Spleen (tissue), 11 donors: Measurements from ENCODE around the gene GABRB1. TPM values are rescaled to one million over a fixed set of nuclear protein-coding genes. Genes with fewer than 3 reads are reported as not detected.

Experiments used
- DNase-seq: peaks from one replicate; pipeline ENCODE4 v3.0.0-alpha.2; 2020
- H3K27ac ChIP-seq, 8 donors: fragments of 200-600 bp; sonication (generic) in 7 of 8; 1 replicate in 4 of 8; 2 replicates in 4 of 8; pipeline versions ENCODE4 v1.5.0 to v1.8.0; 2016 to 2021; ENCODE audit warnings: inconsistent platforms in 4 of 8, mild to moderate bottlenecking in 4 of 8, moderate library complexity in 1 of 8
- H3K27me3 ChIP-seq, 7 donors: fragments of 200-600 bp; sonication (generic) in 6 of 7; replicated peaks in 1 of 7; 1 replicate in 4 of 7; 2 replicates in 3 of 7; pipeline versions ENCODE4 v1.5.0 to v1.8.0; 2016 to 2021; ENCODE audit warnings: inconsistent platforms in 3 of 7, mild to moderate bottlenecking in 1 of 7
- H3K36me3 ChIP-seq, 6 donors: fragments of 200-600 bp; sonication (generic) in 5 of 6; 1 replicate in 4 of 6; 2 replicates in 2 of 6; pipeline versions ENCODE4 v1.5.0 to v1.8.0; 2016 to 2021; ENCODE audit warnings: inconsistent platforms in 2 of 6
- H3K4me1 ChIP-seq, 6 donors: fragments of 200-600 bp; sonication (generic) in 5 of 6; 1 replicate in 3 of 6; 2 replicates in 3 of 6; pipeline versions ENCODE4 v1.5.0 to v1.8.0; 2016 to 2021; ENCODE audit warnings: inconsistent platforms in 3 of 6
- H3K4me3 ChIP-seq, 8 donors: fragments of 200-600 bp; sonication (generic) in 7 of 8; 1 replicate in 4 of 8; 2 replicates in 4 of 8; pipeline versions ENCODE4 v1.5.0 to v1.8.0; 2016 to 2021; ENCODE audit warnings: inconsistent platforms in 4 of 8, mild to moderate bottlenecking in 4 of 8, moderate library complexity in 2 of 8
- H3K9me3 ChIP-seq, 8 donors: fragments of 200-600 bp; sonication (generic) in 7 of 8; 1 replicate in 4 of 8; 2 replicates in 4 of 8; pipeline versions ENCODE4 v1.5.0 to v1.8.0; 2016 to 2021; ENCODE audit warnings: inconsistent platforms in 4 of 8
- CTCF ChIP-seq, 11 experiments: fragments of 200-600 bp in 7 of 11; fragments of 450-650 bp in 4 of 11; sonication (generic) in 4 of 11; IDR thresholded peaks in 8 of 11; conservative IDR thresholded peaks in 3 of 11; 1 replicate in 7 of 11; 2 replicates in 4 of 11; pipeline versions ENCODE4 v1.4.0 to v1.8.0; 2016 to 2021; ENCODE audit warnings: antibody characterized with exemption in 11 of 11, inconsistent platforms in 4 of 11, mild to moderate bottlenecking in 1 of 11
- POLR2A ChIP-seq, 3 donors: fragments of 450-650 bp; IDR thresholded peaks; one replicate each; pipeline ENCODE4 v1.5.1; 2017; ENCODE audit warnings: antibody characterized with exemption in 3 of 3, mild to moderate bottlenecking in 1 of 3
- POLR2AphosphoS5 ChIP-seq, 3 donors: sonication (generic); formaldehyde crosslinking; IDR thresholded peaks; one replicate each; pipeline ENCODE4 v1.5.1; 2017; ENCODE audit warnings: antibody characterized with exemption in 3 of 3
- WGBS, 5 donors: extraction: QIAGEN DNeasy Blood & Tissue Kit in 3 of 5; methylation state at CpG; one replicate each; pipeline versions ENCODE4 v1.1.5 to v1.1.7; 2013 to 2018; 5-methylcytosine and 5-hydroxymethylcytosine counted together
- intact Hi-C: fragments of 100-400 bp; cut with DNase I; formaldehyde crosslinking; loops from one replicate; pipeline ENCODE4 v1.15.0; 2023; ENCODE audit warnings: low total_unique reads
- polyA plus RNA-seq, 3 donors: library from polyadenylated mRNA; stranded (reverse); fragments of 200-250 nt; gene quantifications; one replicate each; pipeline ENCODE4 v1.2.1, GENCODE V29; 2013
- total RNA-seq, 7 donors: library from RNA; depleted of rRNA in 3 of 7; stranded (reverse); fragments of >200 nt in 3 of 7; fragmentation: NEBNext Ultra II Directional in 4 of 7; extraction: Animal tissue kit (Norgen Biotek cat#: 25700) in 4 of 7; gene quantifications; one replicate each; pipeline versions ENCODE4 v1.1.0 to v1.2.1, GENCODE V29; 2016 to 2021
- donor health status: healthy with polysubstance abuse.
- donor health status: DM: no; HTN: no; CAD: no; lungs with moderate emphysema.
- donor health status: DM: no; HTN: no; CAD: no.
- donor health status: Bipolar disorder and iron deficiency.
- donor health status: healthy.
- donor health status: DM: no; HTN: no; CAD: no.
- donor health status: DM: yes; HTN: yes; CAD: no.

The GABRB1 gene
- total and polyA plus RNA-seq, 10 donors = not detected

GRCh38 chr4:47210828-47211227 is 179.5 kb downstream of the GABRB1 start:
- Histone ChIP-seq H3K36me3 (no peaks in the 10 kb centered on the region), H3K9me3 (no peaks in the 10 kb centered on the region), H3K27ac (no peak overlapping the region), H3K4me3 (no peak overlapping the region), H3K4me1 (no peaks in the 10 kb centered on the region), H3K27me3 (no peaks in the 10 kb centered on the region)
- TF ChIP-seq POLR2AphosphoS5 (IDR thresholded peaks at IDR 0.05) (no peak), CTCF (IDR thresholded peaks at IDR 0.05 in 8 of 11, conservative IDR thresholded peaks at IDR 0.05 in 3 of 11) (no peak), POLR2A (IDR thresholded peaks at IDR 0.05) (no peak)
- no peak for DNase-seq
- intact Hi-C loops = no loop called here
- WGBS, 5 donors = 40 to 63% (median 61%) methylated on average over 3 of the region's 3 CpGs

GRCh38 chr4:47213106-47213505 is 181.7 kb downstream of the GABRB1 start:
- Histone ChIP-seq H3K36me3 (no peaks in the 10 kb centered on the region), H3K4me3 (no peak overlapping the region), H3K27ac (no peak overlapping the region), H3K4me1 (no peaks in the 10 kb centered on the region), H3K27me3 (no peaks in the 10 kb centered on the region), H3K9me3 (no peaks in the 10 kb centered on the region)
- no peak for DNase-seq
- no peak for TF ChIP-seq POLR2AphosphoS5 (IDR thresholded peaks at IDR 0.05)
- intact Hi-C loops = no loop called here
- WGBS, 5 donors = 72 to 88% (median 82%) methylated on average over 2 of the region's 2 CpGs

GRCh38 chr4:47213539-47213938 is 182.2 kb downstream of the GABRB1 start:
- no peak overlapping the region for H3K27ac ChIP-seq
- H3K36me3 ChIP-seq = no peaks in the 10 kb centered on the region
- WGBS, 5 donors = 94 to 100% (median 97%) methylated on average over 1 of the region's 1 CpG
- TF ChIP-seq CTCF (IDR thresholded peaks at IDR 0.05 in 8 of 11, conservative IDR thresholded peaks at IDR 0.05 in 3 of 11) (no peak), POLR2A (IDR thresholded peaks at IDR 0.05) (no peak), POLR2AphosphoS5 (IDR thresholded peaks at IDR 0.05) (no peak)
- no peak overlapping the region for H3K4me3 ChIP-seq
- intact Hi-C loops = no loop called here
- DNase-seq = no peak
- H3K27me3 ChIP-seq = no peaks in the 10 kb centered on the region
- H3K9me3 ChIP-seq = no peaks in the 10 kb centered on the region
- H3K4me1 ChIP-seq = no peaks in the 10 kb centered on the region

GRCh38 chr4:47213971-47214370 is 182.6 kb downstream of the GABRB1 start:
- no peaks in the 10 kb centered on the region for H3K36me3 ChIP-seq
- no peaks in the 10 kb centered on the region for H3K27me3 ChIP-seq
- intact Hi-C loops = no loop called here
- no peak overlapping the region for H3K4me3 ChIP-seq
- no peak for DNase-seq
- no peaks in the 10 kb centered on the region for H3K9me3 ChIP-seq
- WGBS, 5 donors = 44 to 60% (median 59%) methylated on average over 3 of the region's 3 CpGs
- H3K27ac ChIP-seq = no peak overlapping the region
- H3K4me1 ChIP-seq = no peaks in the 10 kb centered on the region
- no peak for TF ChIP-seq POLR2A (IDR thresholded peaks at IDR 0.05)
- TF ChIP-seq CTCF (IDR thresholded peaks at IDR 0.05 in 8 of 11, conservative IDR thresholded peaks at IDR 0.05 in 3 of 11) = no peak

- intact Hi-C loops = no loop called here
- Histone ChIP-seq H3K9me3 (no peaks in the 10 kb centered on the region), H3K36me3 (no peaks in the 10 kb centered on the region), H3K27ac (no peak overlapping the region), H3K4me1 (no peaks in the 10 kb centered on the region), H3K27me3 (no peaks in the 10 kb centered on the region), H3K4me3 (no peak overlapping the region)
- DNase-seq = no peak
- TF ChIP-seq POLR2AphosphoS5 (IDR thresholded peaks at IDR 0.05) (no peak), POLR2A (IDR thresholded peaks at IDR 0.05) (no peak), CTCF (IDR thresholded peaks at IDR 0.05 in 8 of 11, conservative IDR thresholded peaks at IDR 0.05 in 3 of 11) (no peak)
- WGBS, 5 donors = 12 to 28% (median 23%) methylated on average over 1 of the region's 1 CpG
These were observed 184.4 kb downstream of the GABRB1 start for GRCh38 chr4:47215759-47216158.
